Uterus (tissue), 4 donors: ENCODE measurements around the gene ADAMTS17. TPM values are rescaled to one million over a fixed set of nuclear protein-coding genes. Genes with fewer than 3 reads are reported as not detected.

Experiments used
- DNase-seq, 2 donors: peaks; one replicate each; pipeline ENCODE4 v3.0.0-alpha.2; 2019 to 2020
- H3K27ac ChIP-seq, 2 donors: fragments of 200-600 bp; sonication (generic); 1 replicate in 1 of 2; 2 replicates in 1 of 2; pipeline ENCODE4 v1.5.1; 2016 to 2018
- H3K27me3 ChIP-seq, 2 donors: fragments of 200-600 bp; sonication (generic); one replicate each; pipeline ENCODE4 v1.5.1; 2018 to 2019; ENCODE audit warnings: control low read depth in 1 of 2
- H3K36me3 ChIP-seq, 2 donors: fragments of 200-600 bp; sonication (generic); one replicate each; pipeline ENCODE4 v1.5.1; 2019; ENCODE audit warnings: control low read depth in 1 of 2
- H3K4me1 ChIP-seq, 2 donors: fragments of 200-600 bp; sonication (generic); one replicate each; pipeline ENCODE4 v1.5.1; 2018 to 2019; ENCODE audit warnings: control low read depth in 1 of 2
- H3K4me3 ChIP-seq, 2 donors: fragments of 200-600 bp; sonication (generic); 1 replicate in 1 of 2; 2 replicates in 1 of 2; pipeline ENCODE4 v1.5.1; 2018 to 2019; ENCODE audit warnings: mild to moderate bottlenecking in 1 of 2
- H3K9me3 ChIP-seq, 2 donors: fragments of 200-600 bp; sonication (generic); one replicate each; pipeline ENCODE4 v1.5.1; 2019; ENCODE audit warnings: control low read depth in 1 of 2
- POLR2A ChIP-seq, 2 donors: fragments of 450-650 bp; IDR thresholded peaks; one replicate each; pipeline ENCODE4 v1.6.1; 2016; ENCODE audit warnings: antibody characterized with exemption in 2 of 2, mild to moderate bottlenecking in 1 of 2, moderate library complexity in 1 of 2
- intact Hi-C: fragments of 100-400 bp; cut with DNase I; formaldehyde crosslinking; loops from one replicate; pipeline ENCODE4 v1.15.1; 2023; ENCODE audit warnings: low total_unique reads
- total RNA-seq, 4 donors: library from RNA; depleted of rRNA in 3 of 4; stranded (reverse); fragments of >200 nt in 3 of 4; gene quantifications; one replicate each; pipeline versions ENCODE4 v1.1.0 to v1.2.4, GENCODE V29; 2014 to 2023
- TF ChIP-seq, protein P1 (sequence below), 4 experiments: fragments of 200-600 bp in 2 of 4; fragments of 450-650 bp in 2 of 4; sonication (generic) in 2 of 4; IDR thresholded peaks; one replicate each; pipeline ENCODE4 v1.5.1; 2016 to 2019; ENCODE audit warnings: antibody characterized with exemption in 4 of 4, mild to moderate bottlenecking in 2 of 4, moderate library complexity in 1 of 4
- donor health status: DM: yes; HTN: yes; CAD: no.

Gene ADAMTS17
- total RNA-seq, 4 donors from 2014 or later = 3.1 to 17.1 (median 8.1) TPM; not detected in 1

- no peak for TF ChIP-seq POLR2A (IDR thresholded peaks at IDR 0.05)
- TF ChIP-seq, protein P1, sequence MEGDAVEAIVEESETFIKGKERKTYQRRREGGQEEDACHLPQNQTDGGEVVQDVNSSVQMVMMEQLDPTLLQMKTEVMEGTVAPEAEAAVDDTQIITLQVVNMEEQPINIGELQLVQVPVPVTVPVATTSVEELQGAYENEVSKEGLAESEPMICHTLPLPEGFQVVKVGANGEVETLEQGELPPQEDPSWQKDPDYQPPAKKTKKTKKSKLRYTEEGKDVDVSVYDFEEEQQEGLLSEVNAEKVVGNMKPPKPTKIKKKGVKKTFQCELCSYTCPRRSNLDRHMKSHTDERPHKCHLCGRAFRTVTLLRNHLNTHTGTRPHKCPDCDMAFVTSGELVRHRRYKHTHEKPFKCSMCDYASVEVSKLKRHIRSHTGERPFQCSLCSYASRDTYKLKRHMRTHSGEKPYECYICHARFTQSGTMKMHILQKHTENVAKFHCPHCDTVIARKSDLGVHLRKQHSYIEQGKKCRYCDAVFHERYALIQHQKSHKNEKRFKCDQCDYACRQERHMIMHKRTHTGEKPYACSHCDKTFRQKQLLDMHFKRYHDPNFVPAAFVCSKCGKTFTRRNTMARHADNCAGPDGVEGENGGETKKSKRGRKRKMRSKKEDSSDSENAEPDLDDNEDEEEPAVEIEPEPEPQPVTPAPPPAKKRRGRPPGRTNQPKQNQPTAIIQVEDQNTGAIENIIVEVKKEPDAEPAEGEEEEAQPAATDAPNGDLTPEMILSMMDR (IDR thresholded peaks at IDR 0.05) = no peak
- Histone ChIP-seq H3K27me3 (no peaks in the 10 kb centered on the region), H3K9me3 (no peaks in the 10 kb centered on the region), H3K27ac (no peak overlapping the region), H3K4me3 (no peak overlapping the region), H3K4me1 (no peaks in the 10 kb centered on the region), H3K36me3 (no peaks in the 10 kb centered on the region)
- DNase-seq = no peak
- intact Hi-C loops = no loop called here
Observed at GRCh38 chr15:100016632-100017031, 325.1 kb downstream of the ADAMTS17 start.

DNA sequence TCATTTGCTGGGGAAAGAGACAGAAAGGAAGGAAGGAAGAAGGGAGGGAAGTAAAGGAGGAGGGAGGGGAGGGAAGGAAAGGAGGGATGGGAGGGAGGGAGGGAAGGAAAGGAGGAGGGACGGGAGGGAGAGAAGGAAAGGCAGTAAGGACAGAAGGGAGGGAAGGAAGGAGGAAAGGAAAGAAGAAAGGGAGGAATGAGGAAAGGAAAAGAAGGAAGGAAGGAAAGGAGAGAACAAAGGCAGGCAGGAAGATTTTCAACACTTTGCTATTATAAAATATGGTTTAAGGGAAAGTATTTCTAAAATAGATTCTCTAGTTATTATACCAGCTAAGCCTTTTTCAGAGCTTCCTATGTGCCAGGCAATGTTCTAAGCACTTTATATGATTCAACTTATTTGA, 330.5 kb downstream of the ADAMTS17 start:
- Histone ChIP-seq H3K4me1 (no peaks in the 10 kb centered on the region), H3K27ac (no peak overlapping the region), H3K9me3 (no peaks in the 10 kb centered on the region), H3K4me3 (no peak overlapping the region), H3K36me3 (no peaks in the 10 kb centered on the region), H3K27me3 (no peaks in the 10 kb centered on the region)
- intact Hi-C loops = no loop called here
- DNase-seq = no peak
- TF ChIP-seq, protein P1 (IDR thresholded peaks at IDR 0.05) = no peak
- no peak for TF ChIP-seq POLR2A (IDR thresholded peaks at IDR 0.05)

- Histone ChIP-seq H3K27ac (no peak overlapping the region), H3K4me1 (no peaks in the 10 kb centered on the region), H3K36me3 (no peaks in the 10 kb centered on the region), H3K9me3 (no peaks in the 10 kb centered on the region), H3K4me3 (no peak overlapping the region), H3K27me3 (no peaks in the 10 kb centered on the region)
- no peak for DNase-seq
- intact Hi-C loops = no loop called here
- TF ChIP-seq, protein P1 (IDR thresholded peaks at IDR 0.05) = no peak
- TF ChIP-seq POLR2A (IDR thresholded peaks at IDR 0.05) = no peak
Observed at GRCh38 chr15:100009372-100009771, 332.4 kb downstream of the ADAMTS17 start.

GRCh38 chr15:100008258-100008657, 333.5 kb downstream of the ADAMTS17 start:
- no peak overlapping the region for H3K4me3 ChIP-seq
- intact Hi-C loops = no loop called here
- TF ChIP-seq, protein P1 (IDR thresholded peaks at IDR 0.05) = no peak
- TF ChIP-seq POLR2A (IDR thresholded peaks at IDR 0.05) = no peak

DNA sequence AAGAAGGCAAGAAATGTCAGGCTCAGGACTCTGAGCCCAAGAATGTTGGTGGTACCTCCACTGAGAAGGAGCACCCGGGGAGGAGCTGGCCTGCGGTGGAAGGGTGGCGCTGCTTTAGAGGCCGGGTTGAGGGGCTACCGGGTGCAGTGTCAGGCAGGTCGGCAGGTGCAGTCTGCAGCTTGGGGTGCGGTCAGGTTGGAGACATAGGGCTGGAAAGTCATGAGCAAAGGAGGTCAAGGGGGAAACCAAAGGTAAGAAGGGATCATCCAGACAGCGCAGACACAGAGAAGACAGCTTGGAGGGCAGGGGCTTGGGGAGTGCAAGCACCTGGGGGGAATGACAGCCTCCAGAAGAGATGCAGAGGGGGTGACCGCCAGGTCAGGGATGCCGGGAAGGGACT, 334.2 kb downstream of the ADAMTS17 start:
- Histone ChIP-seq H3K27ac (no peak overlapping the region), H3K4me1 (no peaks in the 10 kb centered on the region), H3K4me3 (no peak overlapping the region), H3K27me3 (no peaks in the 10 kb centered on the region), H3K9me3 (no peaks in the 10 kb centered on the region), H3K36me3 (no peaks in the 10 kb centered on the region)
- TF ChIP-seq, protein P1 (IDR thresholded peaks at IDR 0.05) = no peak
- no peak for TF ChIP-seq POLR2A (IDR thresholded peaks at IDR 0.05)
- intact Hi-C loops = no loop called here
- DNase-seq = no peak

More at GRCh38 chr15:100008258-100008657, 333.5 kb downstream of the ADAMTS17 start:
- Histone ChIP-seq H3K27ac (no peak overlapping the region), H3K27me3 (no peaks in the 10 kb centered on the region), H3K9me3 (no peaks in the 10 kb centered on the region), H3K36me3 (no peaks in the 10 kb centered on the region), H3K4me1 (no peaks in the 10 kb centered on the region)
- no peak for DNase-seq
